SK-N-SH (cell line): ENCODE data around the gene SCN8A. TPM values are rescaled to one million over a fixed set of nuclear protein-coding genes. Genes with fewer than 3 reads are reported as not detected.

Experiments used
- CTCF ChIA-PET: fragments of 300-600, 350-600 bp; formaldehyde crosslinking; extraction: SDS; loops from one replicate; lab custom pipeline; 2021; lab: Yijun Ruan, JAX
- POLR2A ChIA-PET: fragments of 350-600 bp; sonication (Branson Sonifier 250); formaldehyde crosslinking; extraction: SDS; loops from one replicate; lab custom pipeline; 2020; ENCODE audit warnings: antibody characterized with exemption, inconsistent platforms; lab: Yijun Ruan, JAX
- DNase-seq: peaks from one replicate; pipeline ENCODE4 v3.0.0; 2012
- H2AFZ ChIP-seq: fragments of 200-600 bp; sonication (generic); 2 replicates; pipeline ENCODE4 v1.8.1; 2016; ENCODE audit warnings: antibody characterized with exemption, mild to moderate bottlenecking, low read depth
- H3F3A ChIP-seq: fragments of 200-600 bp; sonication (generic); replicated peaks from 2 replicates; pipeline ENCODE3; 2016; ENCODE audit warnings: antibody characterized with exemption, mild to moderate bottlenecking; ENCODE audit not compliant: insufficient read depth
- H3K27ac ChIP-seq, 2 experiments: fragments of 200-500 bp in 1 of 2; fragments of 200-600 bp in 1 of 2; sonication (Bioruptor generic) in 1 of 2; sonication (generic), shearing (Covaris generic) in 1 of 2; 2 replicates each; pipeline versions ENCODE4 v1.5.1 to v1.6.1; 2014 to 2016; ENCODE audit warnings: low read depth in 2 of 2, inconsistent platforms in 1 of 2, low read length in 1 of 2, mild to moderate bottlenecking in 1 of 2, mixed read lengths in 1 of 2
- H3K27me3 ChIP-seq: fragments of 200-600 bp; sonication (generic), shearing (Covaris generic); 2 replicates; pipeline ENCODE4 v1.6.1; 2016; ENCODE audit warnings: mixed run types; ENCODE audit not compliant: insufficient read depth
- H3K36me3 ChIP-seq, 2 experiments: fragments of 200-500 bp in 1 of 2; fragments of 200-600 bp in 1 of 2; sonication (Bioruptor generic) in 1 of 2; sonication (generic) in 1 of 2; replicated peaks in 1 of 2; 2 replicates each; pipeline versions ENCODE3 to v1.5.1; 2014 to 2016; ENCODE audit warnings: low read length in 1 of 2, mild to moderate bottlenecking in 1 of 2; ENCODE audit not compliant: insufficient read depth in 2 of 2, control insufficient read depth in 1 of 2
- H3K4me1 ChIP-seq, 2 experiments: fragments of 200-500 bp in 1 of 2; fragments of 200-600 bp in 1 of 2; sonication (Bioruptor generic) in 1 of 2; sonication (generic), shearing (Covaris generic) in 1 of 2; 2 replicates each; pipeline versions ENCODE4 v1.5.1 to v1.6.1; 2014 to 2016; ENCODE audit warnings: low read depth in 1 of 2, low read length in 1 of 2, mixed run types in 1 of 2; ENCODE audit not compliant: insufficient read depth in 2 of 2, control insufficient read depth in 1 of 2
- H3K4me2 ChIP-seq: fragments of 200-600 bp; sonication (generic), shearing (Covaris generic); 2 replicates; pipeline ENCODE4 v1.6.1; 2017; ENCODE audit warnings: mixed run types
- H3K4me3 ChIP-seq, 2 experiments: fragments of 200-500 bp in 1 of 2; fragments of 200-600 bp in 1 of 2; sonication (Bioruptor generic) in 1 of 2; sonication (generic), shearing (Covaris generic) in 1 of 2; 2 replicates each; pipeline versions ENCODE4 v1.5.1 to v1.8.1; 2014 to 2016; ENCODE audit warnings: low read depth in 2 of 2, inconsistent platforms in 1 of 2, low read length in 1 of 2, mild to moderate bottlenecking in 1 of 2, mixed read lengths in 1 of 2, moderate library complexity in 1 of 2
- H3K79me2 ChIP-seq: fragments of 200-600 bp; sonication (generic); 2 replicates; pipeline ENCODE4 v1.8.1; 2017; ENCODE audit warnings: mild to moderate bottlenecking; ENCODE audit not compliant: insufficient read depth
- H3K9ac ChIP-seq: fragments of 200-600 bp; sonication (generic); 2 replicates; pipeline ENCODE4 v1.6.1; 2017; ENCODE audit warnings: mixed run types
- H3K9me2 ChIP-seq: fragments of 200-600 bp; sonication (generic); 2 replicates; pipeline ENCODE4 v1.6.1; 2017; ENCODE audit warnings: mixed run types
- H3K9me3 ChIP-seq: fragments of 200-600 bp; sonication (generic); 2 replicates; pipeline ENCODE4 v1.6.1; 2017; ENCODE audit warnings: mixed run types, mild to moderate bottlenecking, moderate library complexity
- H4K20me1 ChIP-seq: fragments of 200-600 bp; sonication (generic); 2 replicates; pipeline ENCODE4 v1.6.1; 2017; ENCODE audit warnings: mild to moderate bottlenecking, mixed run types; ENCODE audit not compliant: insufficient read depth
- CTCF ChIP-seq: fragments of 200-600 bp; sonication (generic); IDR thresholded peaks from 2 replicates; pipeline ENCODE4 v1.6.1; 2017; ENCODE audit warnings: antibody characterized with exemption, mild to moderate bottlenecking, moderate library complexity
- EP300 ChIP-seq, 2 experiments: IDR thresholded peaks; 2 replicates each; pipeline versions ENCODE4 v1.4.0 to v1.6.1; 2012; ENCODE audit warnings: borderline replicate concordance in 1 of 2, low read depth in 1 of 2, low read length in 1 of 2
- FOSL2 ChIP-seq: IDR thresholded peaks from 2 replicates; pipeline ENCODE4 v1.4.0; 2012; ENCODE audit warnings: low read depth, mild to moderate bottlenecking, moderate library complexity, borderline replicate concordance
- FOXJ3 ChIP-seq: sonication (generic); formaldehyde crosslinking; IDR thresholded peaks from 2 replicates; pipeline ENCODE4 v1.5.1; 2020; ENCODE audit warnings: mild to moderate bottlenecking, missing genetic modification reagents
- FOXM1 ChIP-seq: IDR thresholded peaks from 2 replicates; pipeline ENCODE4 v1.4.0; 2012; ENCODE audit warnings: low read depth, mild to moderate bottlenecking
- GATA2 ChIP-seq: sonication (generic); formaldehyde crosslinking; IDR thresholded peaks from 2 replicates; pipeline ENCODE4 v1.5.0; 2020; ENCODE audit warnings: mild to moderate bottlenecking, missing genetic modification reagents
- JUND ChIP-seq: IDR thresholded peaks from 2 replicates; pipeline ENCODE4 v1.4.0; 2012
- MAX ChIP-seq: IDR thresholded peaks from 2 replicates; pipeline ENCODE4 v1.4.0; 2012; ENCODE audit warnings: low read depth
- MEF2A ChIP-seq: IDR thresholded peaks from 2 replicates; pipeline ENCODE4 v1.4.0; 2012; ENCODE audit warnings: low read depth, borderline replicate concordance
- NFIC ChIP-seq: IDR thresholded peaks from 2 replicates; pipeline ENCODE4 v1.4.0; 2012; ENCODE audit warnings: borderline replicate concordance
- NRF1 ChIP-seq: IDR thresholded peaks from 2 replicates; pipeline ENCODE4 v1.6.1; 2012; ENCODE audit warnings: low read depth, mild to moderate bottlenecking, low read length
- POLR2AphosphoS5 ChIP-seq: IDR thresholded peaks from 2 replicates; pipeline ENCODE4 v1.6.1; 2012; ENCODE audit warnings: low read depth, low read length
- RAD21 ChIP-seq: IDR thresholded peaks from 2 replicates; pipeline ENCODE4 v1.6.1; 2012; ENCODE audit warnings: mild to moderate bottlenecking, low read length
- RCOR1 ChIP-seq: fragments of 150-350 bp; IDR thresholded peaks from 2 replicates; pipeline ENCODE4 v1.6.1; 2017; ENCODE audit warnings: antibody characterized with exemption, low read length
- REST ChIP-seq: IDR thresholded peaks from 2 replicates; pipeline ENCODE4 v1.6.1; 2012; ENCODE audit warnings: mild to moderate bottlenecking, low read depth, low read length, moderate library complexity
- RFX5 ChIP-seq: IDR thresholded peaks from 2 replicates; pipeline ENCODE4 v1.6.1; 2012; ENCODE audit warnings: mild to moderate bottlenecking, improper control_type of control experiment, low read length
- TCF12 ChIP-seq: IDR thresholded peaks from 2 replicates; pipeline ENCODE4 v1.4.0; 2012
- USF1 ChIP-seq: IDR thresholded peaks from 2 replicates; pipeline ENCODE4 v1.4.0; 2012; ENCODE audit warnings: low read depth, borderline replicate concordance
- ZBTB33 ChIP-seq: IDR thresholded peaks from 2 replicates; pipeline ENCODE4 v1.4.0; 2012; ENCODE audit warnings: low read depth, borderline replicate concordance
- WGBS: methylation state at CpG from one replicate; pipeline ENCODE4 v1.1.6; 2017; ENCODE audit warnings: low lambda C conversion rate; 5-methylcytosine and 5-hydroxymethylcytosine counted together
- polyA plus RNA-seq, 3 experiments: library from polyadenylated mRNA; depleted of rRNA; stranded (reverse); fragments of >200 nt; gene quantifications; 2 replicates each; pipeline ENCODE4 v1.2.3, GENCODE V29; 2012

SCN8A gene
- polyA plus RNA-seq, 1 of the 3 experiments (the other 2 are of a cell fraction): 7.1 TPM

GRCh38 chr12:51590347-51591015 is 552 bp upstream of the SCN8A start (continued):
- TF ChIP-seq NRF1 (no peak), RAD21 (peak; percentile 41; the same call in 1 of the 2 replicates), USF1 (no peak), RCOR1 (no peak; the same call in 1 of the 2 replicates), MAX (no peak)
- TF ChIP-seq, all 33 proteins: peak for 6

- WGBS: 4% methylated on average over 11 of the region's 11 CpGs
- Histone ChIP-seq H3K9me3 (no peaks in the 10 kb centered on the region), H3K4me1 (peaks cover 0 to 16% of the 10 kb centered on the region in 2 experiments; a peak in 2 of 4 replicates), H3K79me2 (peaks cover 67% of the 10 kb centered on the region), H4K20me1 (peaks cover 47% of the 10 kb centered on the region), H3K9ac (peak overlapping the region; percentile 87), H3K27ac (peak overlapping the region; percentile 76 to 90), H3K4me2 (peak overlapping the region; percentile 93), H3K9me2 (no peaks in the 10 kb centered on the region), H3K4me3 (peak overlapping the region; percentile 67 to 93), H3K36me3 (peaks cover 6 to 18% of the 10 kb centered on the region in 2 experiments), H2AFZ (no peak overlapping the region), H3K27me3 (no peaks in the 10 kb centered on the region), H3F3A (peaks cover 15% of the 10 kb centered on the region)
- ChIA-PET CTCF (interaction anchor here (0.8 to 2.8 kb wide), 11 partner anchors 11 to 283 kb away, joined by 3 to 11 read pairs (median 5); a partner anchor contains a TSS), POLR2A (no interaction called here)
- peak; percentile 19 for DNase-seq
- TF ChIP-seq FOSL2: peak; percentile 76; the same call in 1 of the 2 replicates
- TF ChIP-seq MEF2A: no peak
- TF ChIP-seq USF1: no peak
- no peak for TF ChIP-seq RFX5
- TF ChIP-seq ZBTB33: no peak
- no peak; the same call in 1 of the 2 replicates for TF ChIP-seq FOXM1
- no peak for TF ChIP-seq CTCF
- peak; percentile 68; the same call in 1 of the 2 replicates for TF ChIP-seq REST
- peak; percentile 77 for TF ChIP-seq JUND
- peak; percentile 90 for TF ChIP-seq TCF12
- peak; percentile 28; the same call in 1 of the 2 replicates for TF ChIP-seq NFIC
- TF ChIP-seq FOXJ3: no peak
- TF ChIP-seq GATA2 (CRISPR knock-in tag): no peak
- peak in 1 of 2 experiments; percentile 59; a peak in 1 of 4 replicates for TF ChIP-seq EP300 (IDR thresholded peaks at IDR 0.05; ENCODE audit: borderline replicate concordance in 1 of 2, low read depth in 1 of 2, low read length in 1 of 2)
- TF ChIP-seq MAX: peak; percentile 67
- TF ChIP-seq POLR2AphosphoS5: peak; percentile 72; the same call in 1 of the 2 replicates
These were observed 1.1 kb downstream of the SCN8A start for GRCh38 chr12:51592034-51592705.
